Skin of body (tissue), 2 donors: ENCODE measurements around the gene KIF3A. TPM values are rescaled to one million over a fixed set of nuclear protein-coding genes. Genes with fewer than 3 reads are reported as not detected.

Experiments used
- DNase-seq: peaks from one replicate; lab custom pipeline; 2025; lab: John Stamatoyannopoulos, UW
- total RNA-seq: library from RNA; depleted of rRNA; stranded (reverse); fragments of >200 nt; gene quantifications from one replicate; pipeline ENCODE4 v1.2.3, GENCODE V29; 2014

The KIF3A gene
- total RNA-seq, 1 donor from 2014 or later = 12.0 TPM

- DNase-seq = no peak
These were observed 33.3 kb upstream of the KIF3A start for GRCh38 chr5:132770476-132771159.

GRCh38 chr5:132768485-132768868 lies 31.1 kb upstream of the KIF3A start:
- DNase-seq = no peak

GRCh38 chr5:132767150-132767549 lies 29.8 kb upstream of the KIF3A start:
- no peak for DNase-seq

- DNase-seq = no peak
These were observed 29.4 kb upstream of the KIF3A start for GRCh38 chr5:132766806-132767055.

- DNase-seq = no peak
These were observed 28.9 kb upstream of the KIF3A start for GRCh38 chr5:132766020-132766805.

- no peak for DNase-seq
These were observed 28.1 kb upstream of the KIF3A start for GRCh38 chr5:132765311-132766019.

- DNase-seq = no peak
These were observed 27.4 kb upstream of the KIF3A start for GRCh38 chr5:132764671-132765238.

- DNase-seq = no peak
These were observed 26.7 kb upstream of the KIF3A start for GRCh38 chr5:132764051-132764450.

- DNase-seq = no peak
These were observed 26.1 kb upstream of the KIF3A start for GRCh38 chr5:132763181-132764036.

GRCh38 chr5:132762246-132763000 lies 25.1 kb upstream of the KIF3A start:
- DNase-seq = no peak

- no peak for DNase-seq
These were observed 24.2 kb upstream of the KIF3A start for GRCh38 chr5:132761321-132762240.

- no peak for DNase-seq
These were observed 23.4 kb upstream of the KIF3A start for GRCh38 chr5:132760601-132761317.

GRCh38 chr5:132760049-132760420 lies 22.7 kb upstream of the KIF3A start:
- no peak for DNase-seq

GRCh38 chr5:132759114-132760048 lies 22.0 kb upstream of the KIF3A start:
- DNase-seq = no peak

GRCh38 chr5:132758451-132758850 lies 21.1 kb upstream of the KIF3A start:
- no peak for DNase-seq

- no peak for DNase-seq
These were observed 19.2 kb upstream of the KIF3A start for GRCh38 chr5:132756542-132756941.

- DNase-seq = no peak
These were observed 17.6 kb upstream of the KIF3A start for GRCh38 chr5:132754947-132755346.

GRCh38 chr5:132754111-132754510 lies 16.8 kb upstream of the KIF3A start:
- DNase-seq = no peak
